ENCODE results near the gene PMCH. TPM values are rescaled to one million over a fixed set of nuclear protein-coding genes. Genes with fewer than 3 reads are reported as not detected.
A peak's percentile ranks its signal among the peaks of the same experiment; 100 is the strongest.
"Not testable (repeated sequence)": the region's sequence is repeated elsewhere in the genome, so short reads cannot be mapped to it uniquely, and the experiment has no call there.

The PMCH gene
- total RNA-seq, 3 donors from 2014 or later = 0.30 to 0.45 TPM; not detected in 1

- H3K9me3 Mint-ChIP-seq = no peaks in the 10 kb centered on the region
- peaks cover 2% of the 10 kb centered on the region for H3K4me1 Mint-ChIP-seq (ENCODE audit: low read depth)
- no peak for ATAC-seq
- no peak for DNase-seq
- H3K36me3 Mint-ChIP-seq (ENCODE audit: insufficient read depth) = no peaks in the 10 kb centered on the region
- no peak overlapping the region for H3K4me3 Mint-ChIP-seq
- H3K27me3 Mint-ChIP-seq (ENCODE audit: low read depth) = no peaks in the 10 kb centered on the region
Measured at GRCh38 chr12:102172436-102172835, 25.2 kb downstream of the PMCH start.

- DNase-seq (no peak), ATAC-seq (no peak)
- no peaks in the 10 kb centered on the region for H3K36me3 Mint-ChIP-seq (ENCODE audit: insufficient read depth)
- no peaks in the 10 kb centered on the region for H3K9me3 Mint-ChIP-seq
- H3K4me3 Mint-ChIP-seq = no peak overlapping the region
- no peaks in the 10 kb centered on the region for H3K27me3 Mint-ChIP-seq (ENCODE audit: low read depth)
- peaks cover 2% of the 10 kb centered on the region for H3K4me1 Mint-ChIP-seq (ENCODE audit: low read depth)
Measured at GRCh38 chr12:102171951-102172350, 25.7 kb downstream of the PMCH start.

GRCh38 chr12:102169922-102170621 is 27.6 kb downstream of the PMCH start:
- DNase-seq (no peak), ATAC-seq (peak; percentile 37 to 43)
- Mint-ChIP-seq H3K9me3 (no peaks in the 10 kb centered on the region), H3K4me1 (ENCODE audit: low read depth) (peaks cover 2% of the 10 kb centered on the region), H3K27me3 (ENCODE audit: low read depth) (no peaks in the 10 kb centered on the region), H3K36me3 (ENCODE audit: insufficient read depth) (no peaks in the 10 kb centered on the region), H3K4me3 (no peak overlapping the region)

DNA sequence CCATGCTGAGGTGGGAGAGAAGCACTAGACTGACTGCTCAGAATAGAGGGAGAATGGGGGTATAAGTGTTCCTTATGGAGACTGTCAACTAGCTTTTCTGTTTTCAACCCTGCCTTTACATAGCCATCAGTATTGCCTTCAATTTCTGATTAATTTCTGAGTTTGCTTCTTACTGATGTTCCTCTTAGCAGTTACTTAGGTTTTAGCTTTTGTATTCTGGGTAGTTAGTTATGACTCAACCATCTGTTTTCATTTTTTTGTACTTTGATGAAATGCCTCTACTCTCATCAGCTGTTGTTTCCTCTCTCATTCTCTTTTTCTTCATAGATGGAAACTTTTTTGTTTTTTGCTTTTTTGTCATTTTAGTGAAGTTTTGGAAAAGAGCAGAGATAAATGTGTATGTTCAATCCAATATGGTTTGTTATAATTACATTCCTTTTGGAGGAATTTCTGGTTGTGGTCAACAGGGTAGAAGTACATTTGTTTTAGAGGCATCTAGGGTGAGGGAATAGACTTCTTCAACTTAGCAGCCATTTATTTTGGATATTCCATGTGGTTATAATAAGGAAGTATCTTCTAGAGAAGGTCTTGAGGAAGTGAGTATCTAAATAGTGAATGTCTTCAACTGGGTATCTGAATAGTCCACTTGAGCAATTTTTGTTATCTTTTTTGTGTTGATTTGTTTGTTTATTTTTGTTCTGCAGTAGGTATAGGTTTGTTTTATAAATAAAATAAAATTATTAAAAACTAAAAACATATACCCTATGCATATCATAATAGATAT is 29.6 kb downstream of the PMCH start:
- no peak for DNase-seq
- Mint-ChIP-seq H3K9me3 (no peaks in the 10 kb centered on the region), H3K36me3 (ENCODE audit: insufficient read depth) (no peaks in the 10 kb centered on the region), H3K4me1 (ENCODE audit: low read depth) (peaks cover 2% of the 10 kb centered on the region), H3K4me3 (no peak overlapping the region), H3K27me3 (ENCODE audit: low read depth) (no peaks in the 10 kb centered on the region)
- ATAC-seq = peak in 1 of 2 donors; percentile 48

DNA sequence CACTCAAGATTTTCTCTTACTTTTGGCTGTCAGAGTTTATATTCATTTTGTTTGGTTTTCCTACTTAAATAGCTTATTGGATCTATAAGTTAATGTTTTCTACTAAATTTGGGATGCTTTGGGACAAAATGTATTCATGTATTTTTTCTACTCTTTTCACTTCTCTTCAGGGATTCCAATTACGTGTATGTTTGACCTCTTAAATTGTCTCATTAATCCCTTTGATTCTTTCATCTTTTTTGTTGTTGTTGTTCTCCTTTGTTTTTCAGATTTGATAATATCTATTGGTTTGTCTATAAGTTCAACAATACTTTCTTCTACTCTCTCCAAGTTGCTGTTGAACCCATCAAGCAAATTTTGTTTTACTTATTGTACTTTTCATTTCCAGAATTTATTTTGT is 34.2 kb downstream of the PMCH start:
- no peak for DNase-seq
- Mint-ChIP-seq H3K4me1 (ENCODE audit: low read depth) (peaks cover 2% of the 10 kb centered on the region), H3K4me3 (no peak overlapping the region), H3K36me3 (ENCODE audit: insufficient read depth) (no peaks in the 10 kb centered on the region), H3K9me3 (no peaks in the 10 kb centered on the region), H3K27me3 (ENCODE audit: low read depth) (no peaks in the 10 kb centered on the region)
- no peak for ATAC-seq

DNA sequence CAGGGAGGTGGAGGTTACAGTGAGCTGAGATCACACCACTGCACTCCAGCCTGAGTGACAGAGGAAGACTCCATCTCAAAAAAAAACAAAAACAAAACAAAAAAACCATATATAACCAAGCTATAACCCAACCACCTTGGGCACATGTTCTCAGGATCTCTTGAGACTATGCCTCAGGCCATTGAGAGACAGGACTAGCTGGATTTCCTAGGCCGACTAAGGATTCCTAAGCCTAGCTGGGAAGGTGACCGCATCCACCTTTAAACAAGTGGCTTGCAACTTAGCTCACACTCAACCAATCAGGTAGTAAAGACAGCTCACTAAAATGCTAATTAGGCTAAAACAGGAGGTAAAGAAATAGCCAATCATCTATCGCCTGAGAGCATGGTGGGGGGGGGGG is 42.4 kb downstream of the PMCH start:
- H3K36me3 Mint-ChIP-seq (ENCODE audit: insufficient read depth); H3K9me3 Mint-ChIP-seq; H3K4me1 Mint-ChIP-seq (ENCODE audit: low read depth); DNase-seq; H3K4me3 Mint-ChIP-seq; H3K27me3 Mint-ChIP-seq (ENCODE audit: low read depth); ATAC-seq: not testable (repeated sequence)

DNA sequence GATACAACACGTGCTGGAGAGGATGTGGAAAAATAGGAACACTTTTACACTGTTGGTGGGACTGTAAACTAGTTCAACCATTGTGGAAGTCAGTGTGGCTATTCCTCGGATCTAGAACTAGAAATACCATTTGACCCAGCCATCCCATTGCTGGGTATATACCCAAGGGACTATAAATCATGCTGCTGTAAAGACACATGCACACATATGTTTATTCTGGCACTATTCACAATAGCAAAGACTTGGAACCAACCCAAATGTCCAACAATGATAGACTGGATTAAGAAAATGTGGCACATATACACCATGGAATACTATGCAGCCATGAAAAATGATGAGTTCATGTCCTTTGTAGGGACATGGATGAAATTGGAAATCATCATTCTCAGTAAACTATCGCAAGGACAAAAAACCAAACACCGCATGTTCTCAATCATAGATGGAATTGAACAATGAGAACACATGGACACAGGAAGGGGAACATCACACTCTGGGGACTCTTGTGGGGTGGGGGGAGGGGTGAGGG is 50.5 kb downstream of the PMCH start:
- H3K27me3 Mint-ChIP-seq (ENCODE audit: low read depth); H3K36me3 Mint-ChIP-seq (ENCODE audit: insufficient read depth); H3K9me3 Mint-ChIP-seq; H3K4me1 Mint-ChIP-seq (ENCODE audit: low read depth); ATAC-seq; H3K4me3 Mint-ChIP-seq; DNase-seq: not testable (repeated sequence)

Other genes starting within 250 kb of the PMCH start
- gene WASHC3, start 135.8 kb downstream of the PMCH start, total RNA-seq = 10 to 100 TPM; 18.8 to 24.9 (median 22.6) TPM
- 10 to 100 TPM; 46.5 to 64.5 (median 55.6) TPM for gene NUP37, start 77.7 kb downstream of the PMCH start, total RNA-seq
- gene PARPBP, start 77.7 kb downstream of the PMCH start, total RNA-seq = 1 to 10 TPM; 6.0 to 8.9 (median 7.8) TPM